ENCODE results near the gene UBE3D. TPM values are rescaled to one million over a fixed set of nuclear protein-coding genes. Genes with fewer than 3 reads are reported as not detected.
"Not testable (repeated sequence)": the region's sequence is repeated elsewhere in the genome, so short reads cannot be mapped to it uniquely, and the experiment has no call there.

Gene UBE3D
- total RNA-seq, 1 donor from 2014 or later = 0.21 TPM

- H3K9me3 ChIP-seq = no peaks in the 10 kb centered on the region
- TF ChIP-seq CTCF (IDR thresholded peaks at IDR 0.05) = no peak
- H3K4me3 ChIP-seq = no peak overlapping the region
- H3K36me3 ChIP-seq = no peaks in the 10 kb centered on the region
- no peaks in the 10 kb centered on the region for H3K4me1 ChIP-seq
- DNase-seq (ENCODE audit: low spot score in 2 of 2) = no peak
- H3K27ac ChIP-seq = no peak overlapping the region
- H3K27me3 ChIP-seq = no peaks in the 10 kb centered on the region
- intact Hi-C loops (cut with DNase I) = no loop called here
These were observed 111.3 kb downstream of the UBE3D start for GRCh38 chr6:82954356-82954755.

- TF ChIP-seq CTCF (IDR thresholded peaks at IDR 0.05) = no peak
- no peak overlapping the region for H3K27ac ChIP-seq
- no peaks in the 10 kb centered on the region for H3K27me3 ChIP-seq
- no peaks in the 10 kb centered on the region for H3K4me1 ChIP-seq
- no peaks in the 10 kb centered on the region for H3K36me3 ChIP-seq
- no peaks in the 10 kb centered on the region for H3K9me3 ChIP-seq
- intact Hi-C loops (cut with DNase I) = no loop called here
- H3K4me3 ChIP-seq = no peak overlapping the region
- DNase-seq (ENCODE audit: low spot score in 2 of 2) = no peak
These were observed 111.8 kb downstream of the UBE3D start for GRCh38 chr6:82953871-82954270.

- Histone ChIP-seq H3K36me3 (no peaks in the 10 kb centered on the region), H3K9me3 (no peaks in the 10 kb centered on the region), H3K4me1 (no peaks in the 10 kb centered on the region), H3K27me3 (no peaks in the 10 kb centered on the region), H3K27ac (no peak overlapping the region), H3K4me3 (no peak overlapping the region)
- TF ChIP-seq CTCF (IDR thresholded peaks at IDR 0.05) = no peak
- DNase-seq (ENCODE audit: low spot score in 2 of 2) = no peak
- intact Hi-C loops (cut with DNase I) = no loop called here
These were observed 113.7 kb downstream of the UBE3D start for GRCh38 chr6:82951935-82952334.

GRCh38 chr6:82951389-82951788 lies 114.3 kb downstream of the UBE3D start:
- Histone ChIP-seq H3K27me3 (no peaks in the 10 kb centered on the region), H3K36me3 (no peaks in the 10 kb centered on the region), H3K4me3 (no peak overlapping the region), H3K4me1 (no peaks in the 10 kb centered on the region), H3K9me3 (no peaks in the 10 kb centered on the region), H3K27ac (no peak overlapping the region)
- DNase-seq (ENCODE audit: low spot score in 2 of 2) = no peak
- no peak for TF ChIP-seq CTCF (IDR thresholded peaks at IDR 0.05)
- intact Hi-C loops (cut with DNase I) = no loop called here

GRCh38 chr6:82930915-82931314 lies 134.7 kb downstream of the UBE3D start:
- H3K4me1 ChIP-seq; DNase-seq (ENCODE audit: low spot score in 2 of 2); H3K27ac ChIP-seq; H3K4me3 ChIP-seq; intact Hi-C loops (cut with DNase I); H3K27me3 ChIP-seq; H3K9me3 ChIP-seq: not testable (repeated sequence)
- peaks cover 0 to 14% of the 10 kb centered on the region in 2 donors for H3K36me3 ChIP-seq

GRCh38 chr6:82924799-82925535 lies 140.7 kb downstream of the UBE3D start:
- no peak overlapping the region for H3K4me3 ChIP-seq
- no peaks in the 10 kb centered on the region for H3K27me3 ChIP-seq
- no peaks in the 10 kb centered on the region for H3K4me1 ChIP-seq
- no peak overlapping the region for H3K27ac ChIP-seq
- intact Hi-C loops (cut with DNase I) = no loop called here
- no peaks in the 10 kb centered on the region for H3K9me3 ChIP-seq
- no peaks in the 10 kb centered on the region for H3K36me3 ChIP-seq
- no peak for DNase-seq (ENCODE audit: low spot score in 2 of 2)
- no peak for TF ChIP-seq CTCF (IDR thresholded peaks at IDR 0.05)

All from ascending aorta (tissue), 2 donors.